SK-N-SH (cell line): Measurements from ENCODE around the gene TPD52L1. TPM values are rescaled to one million over a fixed set of nuclear protein-coding genes. Genes with fewer than 3 reads are reported as not detected.

ENCODE experiments used
- CTCF ChIA-PET: fragments of 300-600, 350-600 bp; formaldehyde crosslinking; extraction: SDS; loops from one replicate; lab custom pipeline; 2021; lab: Yijun Ruan, JAX
- POLR2A ChIA-PET: fragments of 350-600 bp; sonication (Branson Sonifier 250); formaldehyde crosslinking; extraction: SDS; loops from one replicate; lab custom pipeline; 2020; ENCODE audit warnings: antibody characterized with exemption, inconsistent platforms; lab: Yijun Ruan, JAX
- DNase-seq: peaks from one replicate; pipeline ENCODE4 v3.0.0; 2012
- H2AFZ ChIP-seq: fragments of 200-600 bp; sonication (generic); 2 replicates; pipeline ENCODE4 v1.8.1; 2016; ENCODE audit warnings: antibody characterized with exemption, mild to moderate bottlenecking, low read depth
- H3F3A ChIP-seq: fragments of 200-600 bp; sonication (generic); replicated peaks from 2 replicates; pipeline ENCODE3; 2016; ENCODE audit warnings: antibody characterized with exemption, mild to moderate bottlenecking; ENCODE audit not compliant: insufficient read depth
- H3K27ac ChIP-seq, 2 experiments: fragments of 200-500 bp in 1 of 2; fragments of 200-600 bp in 1 of 2; sonication (Bioruptor generic) in 1 of 2; sonication (generic), shearing (Covaris generic) in 1 of 2; 2 replicates each; pipeline versions ENCODE4 v1.5.1 to v1.6.1; 2014 to 2016; ENCODE audit warnings: low read depth in 2 of 2, inconsistent platforms in 1 of 2, low read length in 1 of 2, mild to moderate bottlenecking in 1 of 2, mixed read lengths in 1 of 2
- H3K27me3 ChIP-seq: fragments of 200-600 bp; sonication (generic), shearing (Covaris generic); 2 replicates; pipeline ENCODE4 v1.6.1; 2016; ENCODE audit warnings: mixed run types; ENCODE audit not compliant: insufficient read depth
- H3K36me3 ChIP-seq, 2 experiments: fragments of 200-500 bp in 1 of 2; fragments of 200-600 bp in 1 of 2; sonication (Bioruptor generic) in 1 of 2; sonication (generic) in 1 of 2; replicated peaks in 1 of 2; 2 replicates each; pipeline versions ENCODE3 to v1.5.1; 2014 to 2016; ENCODE audit warnings: low read length in 1 of 2, mild to moderate bottlenecking in 1 of 2; ENCODE audit not compliant: insufficient read depth in 2 of 2, control insufficient read depth in 1 of 2
- H3K4me1 ChIP-seq, 2 experiments: fragments of 200-500 bp in 1 of 2; fragments of 200-600 bp in 1 of 2; sonication (Bioruptor generic) in 1 of 2; sonication (generic), shearing (Covaris generic) in 1 of 2; 2 replicates each; pipeline versions ENCODE4 v1.5.1 to v1.6.1; 2014 to 2016; ENCODE audit warnings: low read depth in 1 of 2, low read length in 1 of 2, mixed run types in 1 of 2; ENCODE audit not compliant: insufficient read depth in 2 of 2, control insufficient read depth in 1 of 2
- H3K4me2 ChIP-seq: fragments of 200-600 bp; sonication (generic), shearing (Covaris generic); 2 replicates; pipeline ENCODE4 v1.6.1; 2017; ENCODE audit warnings: mixed run types
- H3K4me3 ChIP-seq, 2 experiments: fragments of 200-500 bp in 1 of 2; fragments of 200-600 bp in 1 of 2; sonication (Bioruptor generic) in 1 of 2; sonication (generic), shearing (Covaris generic) in 1 of 2; 2 replicates each; pipeline versions ENCODE4 v1.5.1 to v1.8.1; 2014 to 2016; ENCODE audit warnings: low read depth in 2 of 2, inconsistent platforms in 1 of 2, low read length in 1 of 2, mild to moderate bottlenecking in 1 of 2, mixed read lengths in 1 of 2, moderate library complexity in 1 of 2
- H3K79me2 ChIP-seq: fragments of 200-600 bp; sonication (generic); 2 replicates; pipeline ENCODE4 v1.8.1; 2017; ENCODE audit warnings: mild to moderate bottlenecking; ENCODE audit not compliant: insufficient read depth
- H3K9ac ChIP-seq: fragments of 200-600 bp; sonication (generic); 2 replicates; pipeline ENCODE4 v1.6.1; 2017; ENCODE audit warnings: mixed run types
- H3K9me2 ChIP-seq: fragments of 200-600 bp; sonication (generic); 2 replicates; pipeline ENCODE4 v1.6.1; 2017; ENCODE audit warnings: mixed run types
- H3K9me3 ChIP-seq: fragments of 200-600 bp; sonication (generic); 2 replicates; pipeline ENCODE4 v1.6.1; 2017; ENCODE audit warnings: mixed run types, mild to moderate bottlenecking, moderate library complexity
- H4K20me1 ChIP-seq: fragments of 200-600 bp; sonication (generic); 2 replicates; pipeline ENCODE4 v1.6.1; 2017; ENCODE audit warnings: mild to moderate bottlenecking, mixed run types; ENCODE audit not compliant: insufficient read depth
- EP300 ChIP-seq, 2 experiments: IDR thresholded peaks; 2 replicates each; pipeline versions ENCODE4 v1.4.0 to v1.6.1; 2012; ENCODE audit warnings: borderline replicate concordance in 1 of 2, low read depth in 1 of 2, low read length in 1 of 2
- EZH2phosphoT487 ChIP-seq: fragments of 200-600 bp; sonication (generic); IDR thresholded peaks from 2 replicates; pipeline ENCODE4 v1.6.1; 2017; ENCODE audit warnings: low read depth, mixed run types, mild to moderate bottlenecking, antibody characterized with exemption, moderate library complexity, borderline replicate concordance
- FOSL2 ChIP-seq: IDR thresholded peaks from 2 replicates; pipeline ENCODE4 v1.4.0; 2012; ENCODE audit warnings: low read depth, mild to moderate bottlenecking, moderate library complexity, borderline replicate concordance
- IRF3 ChIP-seq: fragments of 150-350 bp; IDR thresholded peaks from 2 replicates; pipeline ENCODE4 v1.6.1; 2016; ENCODE audit warnings: mild to moderate bottlenecking, low read depth, low read length
- PBX3 ChIP-seq: IDR thresholded peaks from 2 replicates; pipeline ENCODE4; 2012
- POLR2AphosphoS5 ChIP-seq: IDR thresholded peaks from 2 replicates; pipeline ENCODE4 v1.6.1; 2012; ENCODE audit warnings: low read depth, low read length
- RCOR1 ChIP-seq: fragments of 150-350 bp; IDR thresholded peaks from 2 replicates; pipeline ENCODE4 v1.6.1; 2017; ENCODE audit warnings: antibody characterized with exemption, low read length
- RFX5 ChIP-seq: IDR thresholded peaks from 2 replicates; pipeline ENCODE4 v1.6.1; 2012; ENCODE audit warnings: mild to moderate bottlenecking, improper control_type of control experiment, low read length
- SMC3 ChIP-seq: IDR thresholded peaks from 2 replicates; pipeline ENCODE4 v1.6.1; 2012; ENCODE audit warnings: low read depth, low read length, improper control_type of control experiment
- YY1 ChIP-seq: IDR thresholded peaks from 2 replicates; pipeline ENCODE4 v1.4.0; 2012; ENCODE audit warnings: low read depth, mild to moderate bottlenecking
- WGBS: methylation state at CpG from one replicate; pipeline ENCODE4 v1.1.6; 2017; ENCODE audit warnings: low lambda C conversion rate; 5-methylcytosine and 5-hydroxymethylcytosine counted together
- polyA plus RNA-seq, 3 experiments: library from polyadenylated mRNA; depleted of rRNA; stranded (reverse); fragments of >200 nt; gene quantifications; 2 replicates each; pipeline ENCODE4 v1.2.3, GENCODE V29; 2012
- TF ChIP-seq, protein P1 (sequence below): IDR thresholded peaks from 2 replicates; pipeline ENCODE4 v1.6.1; 2012; ENCODE audit warnings: mild to moderate bottlenecking, low read depth, low read length, moderate library complexity
- TF ChIP-seq, protein P2 (sequence below): fragments of 150-350 bp; IDR thresholded peaks from 2 replicates; pipeline ENCODE4 v1.6.1; 2017; ENCODE audit warnings: antibody characterized with exemption, low read length, low read depth, borderline replicate concordance

Gene TPD52L1
- polyA plus RNA-seq, 1 of the 3 experiments (the other 2 are of a cell fraction): 0.13 TPM

DNA sequence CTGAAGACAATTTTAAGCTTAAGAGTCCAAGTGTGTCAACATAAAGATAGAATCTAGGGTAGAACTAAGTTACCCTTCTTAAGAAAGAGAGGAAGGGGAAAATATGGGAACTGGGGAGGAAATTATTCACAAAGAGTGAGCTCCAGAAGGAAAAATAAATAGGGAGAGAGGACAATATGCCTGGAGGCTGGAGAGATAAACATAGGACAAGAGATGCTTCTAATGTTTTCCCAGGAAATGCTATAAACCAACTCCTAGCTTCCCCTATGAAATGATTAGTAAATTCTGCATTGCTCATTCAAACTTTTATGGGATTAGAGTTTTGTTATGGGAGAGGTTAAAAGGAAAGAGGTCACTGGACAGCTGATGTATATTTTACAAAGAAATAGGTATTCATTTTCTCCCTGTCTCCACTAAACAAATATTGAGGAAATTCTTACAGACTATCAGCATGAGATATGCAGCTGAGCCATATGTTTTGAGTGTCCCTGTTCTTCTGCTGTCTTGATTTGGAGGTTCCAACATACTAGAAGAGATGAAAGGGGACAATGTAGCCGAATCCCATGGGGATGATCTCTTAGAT lies 22.0 kb downstream of the TPD52L1 start:
- CTCF ChIA-PET: interaction anchor here (1.0 to 3.1 kb wide), 3 partner anchors 22 to 27 kb away, joined by 3 to 14 read pairs (median 3); partner anchors contain the start of gene TPD52L1
- POLR2A ChIA-PET: no interaction called here

DNA sequence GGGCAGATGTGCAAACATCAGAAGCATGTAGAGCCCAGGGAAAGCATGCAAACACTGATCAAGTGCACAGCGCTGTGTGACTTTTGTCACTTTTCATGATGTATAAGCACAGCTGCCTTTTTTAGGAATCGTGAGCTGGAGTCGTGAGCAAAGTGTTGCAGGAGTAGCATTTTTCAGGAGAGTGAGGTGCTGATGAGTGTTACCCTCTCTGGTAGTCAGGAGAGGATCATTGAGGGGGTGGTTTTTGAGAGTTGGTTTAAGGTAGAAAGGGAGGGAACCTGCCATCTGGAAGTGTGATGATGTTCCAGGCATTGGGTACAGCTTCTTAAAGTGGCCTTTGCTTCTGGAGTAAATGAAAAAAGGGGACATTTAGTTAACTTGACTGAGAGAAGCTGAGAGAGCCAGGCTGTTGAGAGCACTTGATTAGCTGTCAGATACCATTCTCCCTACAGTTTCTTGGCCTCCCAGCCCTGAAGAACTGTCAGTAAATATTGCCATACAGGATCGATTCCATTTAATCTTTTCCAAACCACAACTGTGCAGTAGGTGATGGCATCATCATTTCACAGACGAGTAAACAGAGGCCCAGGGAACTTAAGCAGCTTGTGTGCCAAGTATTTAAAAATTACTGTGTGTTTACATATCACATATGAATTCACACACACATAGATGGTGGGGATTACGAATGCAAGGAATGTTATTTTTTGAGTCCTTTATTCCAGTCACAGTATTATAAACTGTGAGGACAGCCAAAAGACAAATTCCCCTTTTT lies 28.9 kb downstream of the TPD52L1 start:
- no peak overlapping the region for H2AFZ ChIP-seq
- no peak overlapping the region for H3K4me3 ChIP-seq
- no peaks in the 10 kb centered on the region for H3F3A ChIP-seq
- no peak overlapping the region for H3K4me2 ChIP-seq
- ChIA-PET CTCF (no interaction called here), POLR2A (no interaction called here)
- H4K20me1 ChIP-seq: no peaks in the 10 kb centered on the region
- H3K27ac ChIP-seq: no peak overlapping the region
- peaks cover 9% of the 10 kb centered on the region; the same call in 1 of the 2 replicates for H3K27me3 ChIP-seq
- no peaks in the 10 kb centered on the region for H3K9me3 ChIP-seq
- H3K36me3 ChIP-seq: no peaks in the 10 kb centered on the region
- no peaks in the 10 kb centered on the region for H3K79me2 ChIP-seq
- no peaks in the 10 kb centered on the region for H3K4me1 ChIP-seq
- no peak for DNase-seq
- no peaks in the 10 kb centered on the region for H3K9me2 ChIP-seq
- no peak overlapping the region for H3K9ac ChIP-seq
- TF ChIP-seq, protein P1, sequence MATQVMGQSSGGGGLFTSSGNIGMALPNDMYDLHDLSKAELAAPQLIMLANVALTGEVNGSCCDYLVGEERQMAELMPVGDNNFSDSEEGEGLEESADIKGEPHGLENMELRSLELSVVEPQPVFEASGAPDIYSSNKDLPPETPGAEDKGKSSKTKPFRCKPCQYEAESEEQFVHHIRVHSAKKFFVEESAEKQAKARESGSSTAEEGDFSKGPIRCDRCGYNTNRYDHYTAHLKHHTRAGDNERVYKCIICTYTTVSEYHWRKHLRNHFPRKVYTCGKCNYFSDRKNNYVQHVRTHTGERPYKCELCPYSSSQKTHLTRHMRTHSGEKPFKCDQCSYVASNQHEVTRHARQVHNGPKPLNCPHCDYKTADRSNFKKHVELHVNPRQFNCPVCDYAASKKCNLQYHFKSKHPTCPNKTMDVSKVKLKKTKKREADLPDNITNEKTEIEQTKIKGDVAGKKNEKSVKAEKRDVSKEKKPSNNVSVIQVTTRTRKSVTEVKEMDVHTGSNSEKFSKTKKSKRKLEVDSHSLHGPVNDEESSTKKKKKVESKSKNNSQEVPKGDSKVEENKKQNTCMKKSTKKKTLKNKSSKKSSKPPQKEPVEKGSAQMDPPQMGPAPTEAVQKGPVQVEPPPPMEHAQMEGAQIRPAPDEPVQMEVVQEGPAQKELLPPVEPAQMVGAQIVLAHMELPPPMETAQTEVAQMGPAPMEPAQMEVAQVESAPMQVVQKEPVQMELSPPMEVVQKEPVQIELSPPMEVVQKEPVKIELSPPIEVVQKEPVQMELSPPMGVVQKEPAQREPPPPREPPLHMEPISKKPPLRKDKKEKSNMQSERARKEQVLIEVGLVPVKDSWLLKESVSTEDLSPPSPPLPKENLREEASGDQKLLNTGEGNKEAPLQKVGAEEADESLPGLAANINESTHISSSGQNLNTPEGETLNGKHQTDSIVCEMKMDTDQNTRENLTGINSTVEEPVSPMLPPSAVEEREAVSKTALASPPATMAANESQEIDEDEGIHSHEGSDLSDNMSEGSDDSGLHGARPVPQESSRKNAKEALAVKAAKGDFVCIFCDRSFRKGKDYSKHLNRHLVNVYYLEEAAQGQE: no peak
- TF ChIP-seq, protein P2, sequence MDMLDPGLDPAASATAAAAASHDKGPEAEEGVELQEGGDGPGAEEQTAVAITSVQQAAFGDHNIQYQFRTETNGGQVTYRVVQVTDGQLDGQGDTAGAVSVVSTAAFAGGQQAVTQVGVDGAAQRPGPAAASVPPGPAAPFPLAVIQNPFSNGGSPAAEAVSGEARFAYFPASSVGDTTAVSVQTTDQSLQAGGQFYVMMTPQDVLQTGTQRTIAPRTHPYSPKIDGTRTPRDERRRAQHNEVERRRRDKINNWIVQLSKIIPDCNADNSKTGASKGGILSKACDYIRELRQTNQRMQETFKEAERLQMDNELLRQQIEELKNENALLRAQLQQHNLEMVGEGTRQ: no peak
- TF ChIP-seq YY1: no peak
- TF ChIP-seq SMC3: no peak
- 12% methylated on average over 6 of the region's 6 CpGs for WGBS

More for the DNA sequence above, 22.0 kb downstream of the TPD52L1 start:
- no peak overlapping the region for H3K9ac ChIP-seq
- no peaks in the 10 kb centered on the region for H4K20me1 ChIP-seq
- no peaks in the 10 kb centered on the region for H3K9me2 ChIP-seq
- no peak overlapping the region for H3K4me3 ChIP-seq
- no peaks in the 10 kb centered on the region for H3K36me3 ChIP-seq
- WGBS: 0% methylated on average over 1 of the region's 1 CpG
- no peaks in the 10 kb centered on the region for H3F3A ChIP-seq
- TF ChIP-seq FOSL2 (no peak), POLR2AphosphoS5 (no peak), RCOR1 (no peak), YY1 (no peak), PBX3 (no peak), EZH2phosphoT487 (no peak), RFX5 (no peak), EP300 (IDR thresholded peaks at IDR 0.05; ENCODE audit: borderline replicate concordance in 1 of 2, low read depth in 1 of 2, low read length in 1 of 2) (no peak), IRF3 (no peak), SMC3 (no peak)
- TF ChIP-seq, protein P2: no peak
- TF ChIP-seq, all 33 proteins: peak for 0
- Histone ChIP-seq H3K4me1 (no peaks in the 10 kb centered on the region), H2AFZ (no peak overlapping the region), H3K27ac (no peak overlapping the region), H3K27me3 (peaks cover 6% of the 10 kb centered on the region; the same call in 1 of the 2 replicates), H3K79me2 (no peaks in the 10 kb centered on the region), H3K4me2 (no peak overlapping the region), H3K9me3 (no peaks in the 10 kb centered on the region)
- no peak for DNase-seq
